Astrocyte (in vitro differentiated cells and primary cell): ENCODE measurements around the gene CALCOCO2. TPM values are rescaled to one million over a fixed set of nuclear protein-coding genes. Genes with fewer than 3 reads are reported as not detected.

Experiments used
- DNase-seq: peaks from one replicate; pipeline ENCODE4 v3.0.0-alpha.2; 2010; ENCODE audit warnings: low read depth
- FAIRE-seq: peaks from 2 replicates; lab custom pipeline; 2011; peaks lifted over from hg19 to GRCh38; lab: Jason Lieb, UNC
- H2AFZ ChIP-seq: 2 replicates; pipeline ENCODE4 v1.6.0; 2012; ENCODE audit warnings: low read depth, low read length, inconsistent platforms
- H3K27ac ChIP-seq: 2 replicates; pipeline ENCODE4 v1.5.1; 2011; ENCODE audit warnings: low read depth, low read length, inconsistent platforms
- H3K27me3 ChIP-seq: 2 replicates; pipeline ENCODE4 v1.6.0; 2011; ENCODE audit warnings: low read length, inconsistent platforms; ENCODE audit not compliant: insufficient read depth
- H3K36me3 ChIP-seq: 2 replicates; pipeline ENCODE4 v1.5.1; 2011; ENCODE audit warnings: low read length, inconsistent platforms; ENCODE audit not compliant: insufficient read depth
- H3K4me1 ChIP-seq: 2 replicates; pipeline ENCODE4 v1.5.1; 2011; ENCODE audit warnings: low read length, inconsistent platforms; ENCODE audit not compliant: insufficient read depth
- H3K4me2 ChIP-seq: 2 replicates; pipeline ENCODE4 v1.6.0; 2012; ENCODE audit warnings: low read length, inconsistent platforms
- H3K4me3 ChIP-seq: 2 replicates; pipeline ENCODE4 v1.5.1; 2011; ENCODE audit warnings: low read depth, mild to moderate bottlenecking, low read length, inconsistent platforms; ENCODE audit not compliant: insufficient read depth
- H3K79me2 ChIP-seq: 2 replicates; pipeline ENCODE4 v1.6.0; 2012; ENCODE audit warnings: mild to moderate bottlenecking, low read length, inconsistent platforms; ENCODE audit not compliant: insufficient read depth
- H3K9ac ChIP-seq: 2 replicates; pipeline ENCODE4 v1.6.0; 2012; ENCODE audit warnings: mild to moderate bottlenecking, low read length, inconsistent platforms
- H3K9me3 ChIP-seq: 2 replicates; pipeline ENCODE4 v1.5.1; 2012; ENCODE audit warnings: low read depth, mild to moderate bottlenecking, low read length, inconsistent platforms; ENCODE audit not compliant: insufficient read depth
- H4K20me1 ChIP-seq: 2 replicates; pipeline ENCODE4 v1.6.0; 2012; ENCODE audit warnings: low read length, inconsistent platforms; ENCODE audit not compliant: insufficient read depth
- H3K27ac Mint-ChIP-seq: one replicate; pipeline ENCODE4 v1.8.0; 2021; ENCODE audit warnings: mild to moderate bottlenecking, mixed read lengths; ENCODE audit not compliant: unreplicated experiment
- H3K27me3 Mint-ChIP-seq: one replicate; pipeline ENCODE4 v1.8.0; 2021; ENCODE audit warnings: low read depth, mixed read lengths; ENCODE audit not compliant: unreplicated experiment
- H3K36me3 Mint-ChIP-seq: one replicate; pipeline ENCODE4 v1.8.0; 2021; ENCODE audit warnings: low read depth, mixed read lengths; ENCODE audit not compliant: unreplicated experiment
- H3K4me1 Mint-ChIP-seq: one replicate; pipeline ENCODE4 v1.8.0; 2021; ENCODE audit warnings: low read depth, mixed read lengths; ENCODE audit not compliant: unreplicated experiment
- H3K4me3 Mint-ChIP-seq: one replicate; pipeline ENCODE4 v1.8.0; 2021; ENCODE audit warnings: mild to moderate bottlenecking, moderate library complexity, mixed read lengths; ENCODE audit not compliant: unreplicated experiment
- H3K9me3 Mint-ChIP-seq: one replicate; pipeline ENCODE4 v1.8.0; 2021; ENCODE audit warnings: mild to moderate bottlenecking, mixed read lengths; ENCODE audit not compliant: unreplicated experiment
- EZH2 ChIP-seq: IDR thresholded peaks from 2 replicates; pipeline ENCODE4 v1.6.1; 2012; ENCODE audit warnings: mild to moderate bottlenecking, low read length, inconsistent platforms; ENCODE audit not compliant: insufficient read depth
- total RNA-seq: library from RNA; stranded (reverse); gene quantifications from 2 replicates; pipeline ENCODE4 v1.2.1, GENCODE V29; 2021
- TF ChIP-seq, protein P1 (sequence below): IDR thresholded peaks from 2 replicates; pipeline ENCODE4 v1.5.1; 2011; ENCODE audit warnings: low read depth, mild to moderate bottlenecking, inconsistent platforms, low read length, moderate library complexity; ENCODE audit not compliant: insufficient read depth

Gene CALCOCO2
- total RNA-seq, 1 donor from 2014 or later = 73.8 TPM

DNA sequence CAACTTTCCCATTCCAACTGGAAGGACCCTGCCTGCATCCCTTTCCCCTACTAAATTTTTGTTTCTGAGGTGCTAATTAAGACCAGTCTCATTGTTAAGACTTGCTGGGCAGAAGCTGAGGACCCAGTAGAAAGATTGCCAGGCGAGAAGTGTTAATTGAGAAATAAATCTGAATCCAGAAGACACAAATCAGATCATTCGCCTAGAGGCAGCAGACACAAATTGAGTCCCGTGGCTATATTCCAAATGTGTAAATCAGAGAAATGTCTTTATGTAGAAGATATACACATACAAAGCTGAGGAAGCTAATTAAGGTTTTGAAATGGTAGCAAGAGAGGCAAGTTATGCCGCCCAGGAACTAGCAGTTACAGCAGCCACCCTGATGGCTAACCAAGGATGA is 29.6 kb downstream of the CALCOCO2 start:
- no peak for DNase-seq
- Histone ChIP-seq H3K4me3 (no peak overlapping the region), H3K79me2 (no peaks in the 10 kb centered on the region), H3K36me3 (peaks cover 20% of the 10 kb centered on the region), H3K9me3 (no peaks in the 10 kb centered on the region), H3K4me1 (no peaks in the 10 kb centered on the region), H3K9ac (no peak overlapping the region), H2AFZ (no peak overlapping the region), H3K27ac (no peak overlapping the region), H3K27me3 (no peaks in the 10 kb centered on the region), H3K4me2 (no peak overlapping the region), H4K20me1 (no peaks in the 10 kb centered on the region)
- Mint-ChIP-seq H3K9me3 (no peaks in the 10 kb centered on the region), H3K4me3 (no peak overlapping the region), H3K27me3 (no peaks in the 10 kb centered on the region), H3K27ac (no peak overlapping the region), H3K4me1 (no peaks in the 10 kb centered on the region), H3K36me3 (peaks cover 30% of the 10 kb centered on the region)
- TF ChIP-seq, protein P1, sequence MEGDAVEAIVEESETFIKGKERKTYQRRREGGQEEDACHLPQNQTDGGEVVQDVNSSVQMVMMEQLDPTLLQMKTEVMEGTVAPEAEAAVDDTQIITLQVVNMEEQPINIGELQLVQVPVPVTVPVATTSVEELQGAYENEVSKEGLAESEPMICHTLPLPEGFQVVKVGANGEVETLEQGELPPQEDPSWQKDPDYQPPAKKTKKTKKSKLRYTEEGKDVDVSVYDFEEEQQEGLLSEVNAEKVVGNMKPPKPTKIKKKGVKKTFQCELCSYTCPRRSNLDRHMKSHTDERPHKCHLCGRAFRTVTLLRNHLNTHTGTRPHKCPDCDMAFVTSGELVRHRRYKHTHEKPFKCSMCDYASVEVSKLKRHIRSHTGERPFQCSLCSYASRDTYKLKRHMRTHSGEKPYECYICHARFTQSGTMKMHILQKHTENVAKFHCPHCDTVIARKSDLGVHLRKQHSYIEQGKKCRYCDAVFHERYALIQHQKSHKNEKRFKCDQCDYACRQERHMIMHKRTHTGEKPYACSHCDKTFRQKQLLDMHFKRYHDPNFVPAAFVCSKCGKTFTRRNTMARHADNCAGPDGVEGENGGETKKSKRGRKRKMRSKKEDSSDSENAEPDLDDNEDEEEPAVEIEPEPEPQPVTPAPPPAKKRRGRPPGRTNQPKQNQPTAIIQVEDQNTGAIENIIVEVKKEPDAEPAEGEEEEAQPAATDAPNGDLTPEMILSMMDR = no peak
- TF ChIP-seq EZH2 = no peak
- no peak for FAIRE-seq

DNA sequence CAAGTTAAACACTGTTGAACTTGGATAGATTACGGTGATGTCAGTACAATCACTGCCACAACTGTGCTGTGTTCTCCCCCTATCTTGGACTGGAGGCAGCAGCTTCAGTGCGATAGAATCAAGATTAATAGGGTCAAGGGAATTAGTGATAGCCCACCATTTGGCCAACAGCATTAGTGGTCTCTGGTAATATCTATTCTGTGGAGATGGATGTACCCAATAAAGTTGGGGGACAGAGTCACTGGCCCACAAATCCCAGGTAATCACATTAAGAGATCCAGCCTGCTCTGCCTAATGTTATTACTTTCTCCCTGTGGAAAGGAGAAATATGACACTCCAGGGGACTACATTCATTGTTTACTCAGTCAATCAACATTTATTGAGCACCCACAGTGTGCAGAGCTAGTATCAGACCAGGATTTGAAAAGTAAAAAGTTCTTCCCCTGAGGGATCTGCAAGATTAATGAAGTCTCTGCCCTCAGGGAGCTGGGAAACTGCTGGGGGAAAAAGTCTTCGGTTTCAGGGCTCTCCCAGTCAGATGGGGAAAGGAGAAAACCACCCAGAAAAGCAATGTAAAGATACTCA is 38.2 kb downstream of the CALCOCO2 start:
- no peak overlapping the region for H3K4me3 ChIP-seq
- no peak for FAIRE-seq

More for the DNA sequence above, 38.2 kb downstream of the CALCOCO2 start:
- peaks cover 14% of the 10 kb centered on the region for H3K36me3 Mint-ChIP-seq
- peaks cover 7% of the 10 kb centered on the region for H3K27me3 Mint-ChIP-seq
- H2AFZ ChIP-seq = no peak overlapping the region
- H3K4me1 ChIP-seq = no peaks in the 10 kb centered on the region
- H3K9me3 Mint-ChIP-seq = no peaks in the 10 kb centered on the region
- TF ChIP-seq, protein P1 = no peak
- TF ChIP-seq EZH2 = no peak
- H4K20me1 ChIP-seq = no peaks in the 10 kb centered on the region
- H3K9ac ChIP-seq = no peak overlapping the region
- no peak overlapping the region for H3K4me2 ChIP-seq
- H3K79me2 ChIP-seq = no peaks in the 10 kb centered on the region
- DNase-seq = no peak
- no peak overlapping the region for H3K27ac ChIP-seq
- H3K4me1 Mint-ChIP-seq = peaks cover 5% of the 10 kb centered on the region
- H3K36me3 ChIP-seq = peaks cover 8% of the 10 kb centered on the region
- H3K9me3 ChIP-seq = no peaks in the 10 kb centered on the region
- no peak overlapping the region for H3K27ac Mint-ChIP-seq
- H3K27me3 ChIP-seq = peaks cover 17% of the 10 kb centered on the region
- no peak overlapping the region for H3K4me3 Mint-ChIP-seq
